ENCODE measurements around the gene PRC1. TPM values are rescaled to one million over a fixed set of nuclear protein-coding genes. Genes with fewer than 3 reads are reported as not detected.

The PRC1 gene
- polyA plus RNA-seq, 1 donor from 2014 or later, result 18.2 TPM

DNA sequence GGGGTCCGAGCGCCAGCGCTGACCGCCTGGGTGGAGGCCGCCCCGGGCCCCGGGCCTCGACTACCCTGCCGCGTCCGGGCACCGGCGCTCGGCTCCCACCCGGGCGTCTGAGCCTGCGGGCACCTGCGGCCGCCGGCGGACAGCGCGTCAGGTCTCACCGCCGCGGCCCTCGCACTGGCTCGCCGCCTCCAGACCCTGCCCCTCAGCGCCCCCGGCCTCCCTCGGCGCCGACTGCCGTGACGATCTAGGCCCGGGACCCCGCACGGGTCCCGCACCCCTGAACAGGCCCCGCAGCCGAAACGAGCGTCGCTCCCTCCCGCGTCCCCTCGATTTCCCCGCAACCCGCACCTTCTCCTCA lies 297 bp downstream of the PRC1 start:
- peak overlapping the region; percentile 27 for H2AFZ ChIP-seq (ENCODE audit: low read depth, low read length)

DNA sequence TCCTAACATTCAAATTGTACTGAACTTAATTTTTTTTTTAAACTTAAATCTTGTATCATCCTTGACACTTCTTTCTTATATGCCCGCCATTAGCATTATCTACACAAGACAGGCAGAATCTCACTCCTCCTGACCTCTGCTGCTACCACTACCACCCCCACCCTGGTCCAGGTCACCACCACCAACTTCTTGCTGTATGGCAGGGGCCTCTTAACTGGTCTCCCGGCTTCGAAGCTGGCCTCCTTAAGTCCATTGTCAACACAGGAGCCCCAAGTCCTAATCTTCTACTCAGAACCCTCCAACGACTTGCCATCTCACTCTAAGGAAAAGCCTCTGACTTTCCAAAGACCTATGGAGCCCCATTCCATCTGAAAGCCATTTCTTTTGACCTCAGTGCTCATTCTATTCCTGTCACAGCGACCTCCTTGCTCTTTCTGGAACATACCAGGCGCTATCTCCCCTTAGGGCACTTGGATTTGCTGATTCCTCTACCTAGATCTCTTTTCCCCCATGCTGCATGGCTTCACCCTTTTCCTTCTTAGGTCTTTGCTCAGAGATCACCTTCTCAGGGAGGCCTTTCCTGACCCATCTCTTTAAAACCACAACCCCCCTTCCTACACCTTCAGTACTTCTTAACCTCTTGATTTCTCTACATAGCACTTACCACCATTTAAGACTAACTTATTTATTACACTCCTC lies 2.6 kb downstream of the PRC1 start:
- Histone ChIP-seq H3K9me2 (ENCODE audit: insufficient read depth, low read length) (no peaks in the 10 kb centered on the region), H3K9ac (ENCODE audit: low read length) (no peak overlapping the region), H4K20me1 (ENCODE audit: insufficient read depth) (no peaks in the 10 kb centered on the region), H3K36me3 (ENCODE audit: insufficient read depth, low read length) (no peaks in the 10 kb centered on the region), H3F3A (ENCODE audit: insufficient read depth, low read length, poor library complexity, severe bottlenecking) (no peaks in the 10 kb centered on the region), H3K9me3 (ENCODE audit: low read length) (no peaks in the 10 kb centered on the region), H3K4me3 (ENCODE audit: low read length) (no peak overlapping the region), H2AFZ (ENCODE audit: low read depth, low read length) (no peak overlapping the region), H3K27me3 (ENCODE audit: insufficient read depth, low read depth, low read length) (no peaks in the 10 kb centered on the region), H3K79me2 (replicated peaks; ENCODE audit: insufficient read depth, low read length) (peaks cover 61% of the 10 kb centered on the region), H3K27ac (ENCODE audit: low read length) (no peak overlapping the region), H3K4me2 (ENCODE audit: low read length) (no peak overlapping the region)
- TF ChIP-seq EZH2 (IDR thresholded peaks at IDR 0.05; ENCODE audit: borderline replicate concordance, insufficient read depth, low read length, poor library complexity, severe bottlenecking), result no peak

More for the DNA sequence above, 297 bp downstream of the PRC1 start:
- no peak for TF ChIP-seq TAF1 (IDR thresholded peaks at IDR 0.05; ENCODE audit: low read depth)
- TF ChIP-seq, protein P1, sequence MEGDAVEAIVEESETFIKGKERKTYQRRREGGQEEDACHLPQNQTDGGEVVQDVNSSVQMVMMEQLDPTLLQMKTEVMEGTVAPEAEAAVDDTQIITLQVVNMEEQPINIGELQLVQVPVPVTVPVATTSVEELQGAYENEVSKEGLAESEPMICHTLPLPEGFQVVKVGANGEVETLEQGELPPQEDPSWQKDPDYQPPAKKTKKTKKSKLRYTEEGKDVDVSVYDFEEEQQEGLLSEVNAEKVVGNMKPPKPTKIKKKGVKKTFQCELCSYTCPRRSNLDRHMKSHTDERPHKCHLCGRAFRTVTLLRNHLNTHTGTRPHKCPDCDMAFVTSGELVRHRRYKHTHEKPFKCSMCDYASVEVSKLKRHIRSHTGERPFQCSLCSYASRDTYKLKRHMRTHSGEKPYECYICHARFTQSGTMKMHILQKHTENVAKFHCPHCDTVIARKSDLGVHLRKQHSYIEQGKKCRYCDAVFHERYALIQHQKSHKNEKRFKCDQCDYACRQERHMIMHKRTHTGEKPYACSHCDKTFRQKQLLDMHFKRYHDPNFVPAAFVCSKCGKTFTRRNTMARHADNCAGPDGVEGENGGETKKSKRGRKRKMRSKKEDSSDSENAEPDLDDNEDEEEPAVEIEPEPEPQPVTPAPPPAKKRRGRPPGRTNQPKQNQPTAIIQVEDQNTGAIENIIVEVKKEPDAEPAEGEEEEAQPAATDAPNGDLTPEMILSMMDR (IDR thresholded peaks at IDR 0.05; ENCODE audit: poor library complexity, severe bottlenecking), result no peak
- TF ChIP-seq EP300 (conservative IDR thresholded peaks at IDR 0.05; ENCODE audit: poor library complexity, severe bottlenecking), result no peak
- no peak for TF ChIP-seq MXI1 (conservative IDR thresholded peaks at IDR 0.05; ENCODE audit: poor library complexity, severe bottlenecking)
- TF ChIP-seq SMC3 (conservative IDR thresholded peaks at IDR 0.05; ENCODE audit: poor library complexity), result no peak
- TF ChIP-seq, protein P2, sequence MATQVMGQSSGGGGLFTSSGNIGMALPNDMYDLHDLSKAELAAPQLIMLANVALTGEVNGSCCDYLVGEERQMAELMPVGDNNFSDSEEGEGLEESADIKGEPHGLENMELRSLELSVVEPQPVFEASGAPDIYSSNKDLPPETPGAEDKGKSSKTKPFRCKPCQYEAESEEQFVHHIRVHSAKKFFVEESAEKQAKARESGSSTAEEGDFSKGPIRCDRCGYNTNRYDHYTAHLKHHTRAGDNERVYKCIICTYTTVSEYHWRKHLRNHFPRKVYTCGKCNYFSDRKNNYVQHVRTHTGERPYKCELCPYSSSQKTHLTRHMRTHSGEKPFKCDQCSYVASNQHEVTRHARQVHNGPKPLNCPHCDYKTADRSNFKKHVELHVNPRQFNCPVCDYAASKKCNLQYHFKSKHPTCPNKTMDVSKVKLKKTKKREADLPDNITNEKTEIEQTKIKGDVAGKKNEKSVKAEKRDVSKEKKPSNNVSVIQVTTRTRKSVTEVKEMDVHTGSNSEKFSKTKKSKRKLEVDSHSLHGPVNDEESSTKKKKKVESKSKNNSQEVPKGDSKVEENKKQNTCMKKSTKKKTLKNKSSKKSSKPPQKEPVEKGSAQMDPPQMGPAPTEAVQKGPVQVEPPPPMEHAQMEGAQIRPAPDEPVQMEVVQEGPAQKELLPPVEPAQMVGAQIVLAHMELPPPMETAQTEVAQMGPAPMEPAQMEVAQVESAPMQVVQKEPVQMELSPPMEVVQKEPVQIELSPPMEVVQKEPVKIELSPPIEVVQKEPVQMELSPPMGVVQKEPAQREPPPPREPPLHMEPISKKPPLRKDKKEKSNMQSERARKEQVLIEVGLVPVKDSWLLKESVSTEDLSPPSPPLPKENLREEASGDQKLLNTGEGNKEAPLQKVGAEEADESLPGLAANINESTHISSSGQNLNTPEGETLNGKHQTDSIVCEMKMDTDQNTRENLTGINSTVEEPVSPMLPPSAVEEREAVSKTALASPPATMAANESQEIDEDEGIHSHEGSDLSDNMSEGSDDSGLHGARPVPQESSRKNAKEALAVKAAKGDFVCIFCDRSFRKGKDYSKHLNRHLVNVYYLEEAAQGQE (IDR thresholded peaks at IDR 0.05; ENCODE audit: borderline replicate concordance), result no peak
- TF ChIP-seq POLR2AphosphoS5 (IDR thresholded peaks at IDR 0.05), result no peak
- no peak for TF ChIP-seq EZH2 (IDR thresholded peaks at IDR 0.05; ENCODE audit: borderline replicate concordance, insufficient read depth, low read length, poor library complexity, severe bottlenecking)
- no peak for TF ChIP-seq RAD21 (conservative IDR thresholded peaks at IDR 0.05)
- Histone ChIP-seq H3K9ac (ENCODE audit: low read length) (peak overlapping the region; percentile 58), H3K27me3 (ENCODE audit: insufficient read depth, low read depth, low read length) (no peaks in the 10 kb centered on the region), H3K9me2 (ENCODE audit: insufficient read depth, low read length) (no peaks in the 10 kb centered on the region), H4K20me1 (ENCODE audit: insufficient read depth) (no peaks in the 10 kb centered on the region), H3K9me3 (ENCODE audit: low read length) (no peaks in the 10 kb centered on the region), H3K4me2 (ENCODE audit: low read length) (peak overlapping the region; percentile 1), H3K79me2 (replicated peaks; ENCODE audit: insufficient read depth, low read length) (peaks cover 42% of the 10 kb centered on the region), H3K27ac (ENCODE audit: low read length) (no peak overlapping the region), H3F3A (ENCODE audit: insufficient read depth, low read length, poor library complexity, severe bottlenecking) (no peaks in the 10 kb centered on the region), H3K36me3 (ENCODE audit: insufficient read depth, low read length) (no peaks in the 10 kb centered on the region), H3K4me3 (ENCODE audit: low read length) (peak overlapping the region; percentile 75)

Measured in neural cell (in vitro differentiated cells).